A549 (cell line): ENCODE data around the gene CCNE1. TPM values are rescaled to one million over a fixed set of nuclear protein-coding genes. Genes with fewer than 3 reads are reported as not detected.

Experiments used
- polyA plus RNA-seq, 4 experiments: library from polyadenylated mRNA; depleted of rRNA in 3 of 4; stranded (reverse); fragments of >200 nt; fragmentation: RNase III in 1 of 4; extraction: RNeasy Plus Mini Kit Qiagen cat#74134 plus additional on column Dnase treatment in 1 of 4; gene quantifications; 2 replicates in 3 of 4; 3 replicates in 1 of 4; pipeline ENCODE4 v1.2.3, GENCODE V29; 2011 to 2017

The CCNE1 gene
- polyA plus RNA-seq, 2 of the 4 experiments (the other 2 are of a cell fraction), result 18.3 to 25.2 TPM

Other genes starting within 250 kb of the CCNE1 start
- 194 and 208 TPM in 2 replicates for gene POP4, start 205.7 kb upstream of the CCNE1 start, polyA plus RNA-seq (2011; rRNA removed)
- 202 to 226 TPM (median 206 TPM) in 3 replicates for gene POP4, start 205.7 kb upstream of the CCNE1 start, polyA plus RNA-seq (2017; fragmentation: RNase III; extraction: RNeasy Plus Mini Kit Qiagen cat#74134 plus additional on column Dnase treatment)
- 2.1 and 2.3 TPM in 2 replicates for gene PLEKHF1, start 146.5 kb upstream of the CCNE1 start, polyA plus RNA-seq (2011; rRNA removed)
- 4.1 to 4.4 TPM (median 4.2 TPM) in 3 replicates for gene PLEKHF1, start 146.5 kb upstream of the CCNE1 start, polyA plus RNA-seq (2017; fragmentation: RNase III; extraction: RNeasy Plus Mini Kit Qiagen cat#74134 plus additional on column Dnase treatment)
- gene C19orf12, start 96.7 kb upstream of the CCNE1 start, polyA plus RNA-seq (2011; rRNA removed), result 33.6 and 34.3 TPM in 2 replicates
- 35.2 to 36.1 TPM (median 35.2 TPM) in 3 replicates for gene C19orf12, start 96.7 kb upstream of the CCNE1 start, polyA plus RNA-seq (2017; fragmentation: RNase III; extraction: RNeasy Plus Mini Kit Qiagen cat#74134 plus additional on column Dnase treatment)
- 157 and 228 TPM in 2 replicates for gene URI1, start 130.2 kb downstream of the CCNE1 start, polyA plus RNA-seq (2011; rRNA removed)
- gene URI1, start 130.2 kb downstream of the CCNE1 start, polyA plus RNA-seq (2017; fragmentation: RNase III; extraction: RNeasy Plus Mini Kit Qiagen cat#74134 plus additional on column Dnase treatment), result 116 to 125 TPM (median 119 TPM) in 3 replicates